GM10266 (cell line): ENCODE data around the gene TRIM65.

Experiments used
- DNase-seq: peaks from one replicate; pipeline ENCODE4 v3.0.0; 2012; ENCODE audit errors: extremely low spot score
- TF ChIP-seq, protein P1 (sequence below): IDR thresholded peaks from 2 replicates; pipeline ENCODE4 v1.5.1; 2012; ENCODE audit warnings: mild to moderate bottlenecking, low read depth; ENCODE audit not compliant: control insufficient read depth, insufficient read depth; ENCODE audit errors: missing control alignments

The TRIM65 gene

DNA sequence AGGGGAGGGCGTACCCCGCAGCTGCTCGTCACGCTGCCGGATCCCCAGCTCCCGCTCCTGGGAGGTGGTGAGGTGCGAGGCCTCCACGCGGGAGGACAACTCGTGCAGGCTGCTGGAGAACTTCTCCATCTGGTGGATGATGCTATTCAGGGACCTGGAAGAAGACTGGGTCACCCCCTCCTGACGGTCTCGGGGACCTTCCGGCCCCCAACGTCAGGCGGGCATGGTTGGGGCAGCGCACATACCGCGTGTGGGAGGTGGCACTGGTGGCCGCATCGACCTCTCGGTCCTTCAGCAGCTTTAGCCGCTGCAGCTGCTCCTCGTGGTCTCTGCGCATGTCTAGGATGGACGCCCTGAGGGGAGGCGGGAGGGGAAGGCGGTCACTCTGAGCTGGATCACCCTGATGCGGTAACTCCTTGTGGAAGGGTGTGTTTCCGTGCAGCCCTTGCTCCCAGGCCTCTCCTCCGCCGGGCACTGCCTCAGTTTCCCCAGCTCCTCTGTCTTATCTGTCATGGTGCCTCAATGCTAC, 21.2 kb upstream of the TRIM65 start:
- TF ChIP-seq, protein P1, sequence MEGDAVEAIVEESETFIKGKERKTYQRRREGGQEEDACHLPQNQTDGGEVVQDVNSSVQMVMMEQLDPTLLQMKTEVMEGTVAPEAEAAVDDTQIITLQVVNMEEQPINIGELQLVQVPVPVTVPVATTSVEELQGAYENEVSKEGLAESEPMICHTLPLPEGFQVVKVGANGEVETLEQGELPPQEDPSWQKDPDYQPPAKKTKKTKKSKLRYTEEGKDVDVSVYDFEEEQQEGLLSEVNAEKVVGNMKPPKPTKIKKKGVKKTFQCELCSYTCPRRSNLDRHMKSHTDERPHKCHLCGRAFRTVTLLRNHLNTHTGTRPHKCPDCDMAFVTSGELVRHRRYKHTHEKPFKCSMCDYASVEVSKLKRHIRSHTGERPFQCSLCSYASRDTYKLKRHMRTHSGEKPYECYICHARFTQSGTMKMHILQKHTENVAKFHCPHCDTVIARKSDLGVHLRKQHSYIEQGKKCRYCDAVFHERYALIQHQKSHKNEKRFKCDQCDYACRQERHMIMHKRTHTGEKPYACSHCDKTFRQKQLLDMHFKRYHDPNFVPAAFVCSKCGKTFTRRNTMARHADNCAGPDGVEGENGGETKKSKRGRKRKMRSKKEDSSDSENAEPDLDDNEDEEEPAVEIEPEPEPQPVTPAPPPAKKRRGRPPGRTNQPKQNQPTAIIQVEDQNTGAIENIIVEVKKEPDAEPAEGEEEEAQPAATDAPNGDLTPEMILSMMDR = no peak
- DNase-seq = no peak

DNA sequence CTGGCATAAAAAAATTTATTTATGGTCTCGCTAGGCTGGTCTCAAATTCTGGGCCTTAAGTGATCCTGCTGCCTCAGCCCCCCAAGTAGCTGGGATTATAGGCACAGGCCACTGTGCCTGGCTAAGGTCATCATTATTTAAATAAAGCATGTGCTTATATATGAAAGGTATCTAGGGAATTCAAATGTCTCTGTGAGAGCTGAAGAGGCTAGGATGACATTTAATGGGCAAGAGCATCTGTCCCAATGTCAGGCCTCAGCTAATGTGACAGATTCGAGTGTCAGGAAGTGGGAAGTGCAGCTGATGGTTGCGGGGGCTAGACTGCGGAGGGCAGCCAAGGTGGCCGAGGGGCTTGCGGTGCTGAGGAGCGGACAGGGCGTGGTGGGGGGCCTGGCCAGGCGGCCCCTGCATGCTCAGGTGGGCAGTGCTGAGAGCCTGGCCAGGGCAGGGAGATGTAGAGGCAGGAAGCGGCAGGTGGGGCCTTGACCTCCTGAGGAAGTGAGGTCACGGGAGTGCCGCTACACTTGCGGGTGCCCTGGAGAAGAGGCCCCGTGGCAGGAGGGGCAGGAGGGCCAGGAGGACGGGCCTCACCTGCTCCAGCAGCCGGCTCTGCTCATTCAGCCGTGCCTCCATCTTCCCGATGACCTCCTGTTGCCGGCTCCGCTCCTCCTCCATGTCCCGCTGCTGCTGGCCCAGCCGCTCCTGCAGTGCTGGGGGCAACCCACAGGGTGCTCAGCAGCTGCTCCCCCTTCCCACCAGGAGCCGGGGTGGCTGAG, 20.6 kb upstream of the TRIM65 start:
- no peak for DNase-seq
- TF ChIP-seq, protein P1 = no peak

DNA sequence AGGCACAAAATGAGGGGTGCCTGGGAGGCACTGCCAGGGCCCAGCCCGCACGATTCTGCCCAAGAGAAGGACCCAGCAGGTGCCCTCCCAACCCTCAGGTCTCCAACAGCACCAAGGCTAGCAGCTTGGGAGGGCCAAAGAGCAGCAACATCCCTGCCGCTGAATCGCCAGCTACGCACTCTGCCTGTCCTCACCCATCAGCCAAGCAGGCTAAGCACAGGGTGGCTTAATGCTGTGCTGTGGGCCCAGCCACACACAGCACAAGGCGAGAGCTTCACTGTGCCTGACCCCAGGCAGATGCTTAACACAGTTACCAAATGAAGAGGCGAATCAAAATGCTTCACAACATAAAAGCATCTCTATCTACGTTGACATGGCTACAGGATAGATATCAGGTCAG, 18.5 kb upstream of the TRIM65 start:
- TF ChIP-seq, protein P1 = no peak
- DNase-seq = no peak

DNA sequence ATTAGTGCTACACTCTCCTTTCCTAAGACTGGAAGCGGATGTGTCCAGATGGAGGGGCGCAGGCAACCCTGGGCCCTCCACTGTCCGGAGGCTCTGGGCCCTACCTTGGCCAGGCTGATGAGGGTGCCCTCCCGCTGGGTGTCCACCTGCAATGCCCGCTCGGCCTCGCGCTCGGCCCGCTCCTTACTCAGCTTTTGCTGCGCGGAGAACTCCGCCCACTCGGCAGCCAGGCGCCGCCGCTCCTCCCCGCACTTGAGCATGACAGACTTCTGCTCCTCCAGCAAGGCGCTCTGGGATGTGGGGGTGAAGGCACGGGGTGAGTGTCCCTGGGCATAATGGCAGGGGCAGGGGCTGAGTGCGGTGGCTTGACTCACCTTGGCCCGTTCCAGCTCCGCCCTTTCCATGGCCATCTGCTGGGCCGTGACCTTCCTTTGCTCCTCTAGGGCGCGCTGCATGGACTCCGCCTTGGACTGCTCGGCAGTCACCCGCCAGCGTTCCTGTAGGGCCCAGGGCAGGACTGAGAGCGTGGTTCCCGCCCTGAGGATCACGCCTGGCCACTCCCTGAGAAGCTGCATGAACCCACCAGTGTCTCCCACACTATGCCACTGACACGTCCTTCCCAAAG, 18.0 kb upstream of the TRIM65 start:
- TF ChIP-seq, protein P1 = no peak
- DNase-seq = no peak

DNA sequence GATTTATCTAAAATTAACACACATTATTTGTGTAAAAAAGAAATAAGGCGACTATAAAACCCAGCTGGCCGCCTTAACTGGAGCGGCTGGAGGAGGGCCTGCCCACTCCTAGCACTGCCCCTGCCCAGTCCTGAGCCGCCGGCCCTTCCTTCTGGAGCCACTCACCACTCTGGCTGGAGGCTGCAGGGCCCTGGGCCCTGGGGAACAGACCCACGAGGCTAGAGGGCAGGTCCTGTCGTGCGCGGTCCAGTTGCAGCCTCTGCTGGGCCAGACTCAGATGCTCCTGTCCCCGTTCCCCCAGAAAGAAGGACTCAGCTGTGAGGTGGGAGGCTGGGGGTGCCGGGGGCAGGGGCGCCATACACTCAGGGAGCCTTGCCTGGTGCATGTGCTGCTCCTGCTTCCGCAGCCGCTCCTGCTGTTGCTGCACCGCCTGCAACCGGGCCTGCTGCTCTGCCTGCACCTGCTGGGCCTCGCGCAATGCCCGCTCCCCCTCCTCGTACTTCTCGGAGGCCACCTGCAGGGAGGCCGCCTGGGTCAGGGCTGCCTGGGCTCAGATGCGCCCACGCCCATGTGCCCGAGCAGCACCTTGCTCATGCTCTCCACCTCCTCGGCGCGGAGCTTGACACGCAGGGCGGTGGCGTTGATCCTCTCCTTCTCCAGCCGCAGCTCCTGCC, 16.9 kb upstream of the TRIM65 start:
- TF ChIP-seq, protein P1 = no peak
- DNase-seq = no peak

DNA sequence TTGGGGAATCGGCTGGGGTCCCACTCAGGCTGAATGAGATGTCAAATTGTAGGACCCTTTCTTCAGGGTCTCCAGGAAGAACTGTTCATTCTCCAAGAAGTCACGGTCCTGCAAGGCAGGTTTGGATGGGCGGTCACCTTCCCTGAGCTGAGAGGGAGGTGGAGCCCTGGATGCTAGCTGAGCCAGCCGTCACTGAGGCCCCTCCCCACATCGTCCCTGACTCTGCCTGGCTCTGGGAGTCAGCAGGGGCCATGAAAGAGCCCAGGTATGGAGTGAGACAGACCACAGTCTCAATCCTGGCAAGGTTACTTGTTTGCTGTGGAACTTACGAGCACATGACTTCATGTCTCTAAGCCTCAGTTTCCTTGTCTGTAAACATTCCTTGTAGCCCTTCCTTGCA, 13.9 kb upstream of the TRIM65 start:
- TF ChIP-seq, protein P1 = no peak
- no peak for DNase-seq

DNA sequence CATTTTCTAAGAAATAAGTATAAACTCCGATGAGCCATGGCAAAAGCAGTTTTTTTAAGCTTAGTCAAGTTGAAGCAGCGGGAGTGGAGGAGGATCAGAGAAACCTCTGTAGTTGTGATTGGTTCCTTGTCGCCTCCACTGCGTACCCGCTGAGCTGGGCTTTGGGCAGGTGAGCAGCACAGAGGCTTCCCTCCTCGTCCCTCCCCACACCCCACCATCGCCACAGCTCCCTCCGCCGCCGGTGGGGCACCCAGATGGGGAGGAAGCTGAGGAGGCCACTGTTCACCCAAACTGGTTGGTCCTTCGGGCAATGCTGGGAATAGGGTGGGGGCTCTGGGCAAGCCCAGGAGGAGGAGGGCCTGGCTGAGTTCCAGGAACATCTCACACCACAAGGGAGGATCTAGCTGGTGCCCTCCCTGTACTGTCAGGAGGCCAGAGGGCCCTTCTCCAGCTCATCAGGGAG, 13.1 kb upstream of the TRIM65 start:
- DNase-seq = no peak
- TF ChIP-seq, protein P1 = no peak
